ENCODE results near the gene STARD5. TPM values are rescaled to one million over a fixed set of nuclear protein-coding genes. Genes with fewer than 3 reads are reported as not detected.

Gene STARD5
- total RNA-seq, 6 experiments from 2014 or later, result 16.4 to 49.9 (median 19.7) TPM

GRCh38 chr15:81336568-81336967 lies 12.6 kb upstream of the STARD5 start:
- H3K27ac ChIP-seq, result no peak overlapping the region
- DNase-seq (no peak), ATAC-seq (peak; percentile 60 to 69 (median 66))
- no peak overlapping the region for H3K4me3 ChIP-seq
- 76% methylated on average over 4 of the region's 4 CpGs for WGBS (ENCODE audit: insufficient coverage, low coverage, low lambda C conversion rate, missing lambda C conversion rate)
- no peaks in the 10 kb centered on the region for H3K27me3 ChIP-seq
- peaks cover 0 to 22% (median 9%) of the 10 kb centered on the region in 4 donors for H3K4me1 ChIP-seq
- no peak for TF ChIP-seq POLR2A (IDR thresholded peaks at IDR 0.05)
- TF ChIP-seq CTCF (IDR thresholded peaks at IDR 0.05), result peak; percentile 10 to 39 (median 30)
- no peaks in the 10 kb centered on the region for H3K9me3 ChIP-seq
- intact Hi-C loops (cut with DNase I), result loop anchor here in 1 of 2 donors (10.0 kb wide), 1 partner anchor 62 kb away; no protein-coding TSS in a partner anchor
- H3K36me3 ChIP-seq, result no peaks in the 10 kb centered on the region

- Histone ChIP-seq H3K9me3 (no peaks in the 10 kb centered on the region), H3K27me3 (no peaks in the 10 kb centered on the region), H3K4me1 (peaks cover 0 to 22% (median 9%) of the 10 kb centered on the region in 4 donors), H3K36me3 (no peaks in the 10 kb centered on the region), H3K4me3 (no peak overlapping the region), H3K27ac (no peak overlapping the region)
- WGBS (ENCODE audit: insufficient coverage, low coverage, low lambda C conversion rate, missing lambda C conversion rate), result 87% methylated on average over 4 of the region's 4 CpGs
- ATAC-seq (no peak), DNase-seq (no peak)
- intact Hi-C loops (cut with DNase I), result loop anchor here in 1 of 2 donors (10.0 kb wide), 1 partner anchor 61 kb away; no protein-coding TSS in a partner anchor
- no peak for TF ChIP-seq CTCF (IDR thresholded peaks at IDR 0.05)
- TF ChIP-seq POLR2A (IDR thresholded peaks at IDR 0.05), result no peak
These were observed 11.7 kb upstream of the STARD5 start for GRCh38 chr15:81335631-81336030.

- Histone ChIP-seq H3K27ac (no peak overlapping the region), H3K4me3 (no peak overlapping the region), H3K9me3 (no peaks in the 10 kb centered on the region), H3K36me3 (no peaks in the 10 kb centered on the region), H3K27me3 (no peaks in the 10 kb centered on the region), H3K4me1 (peaks cover 0 to 22% (median 9%) of the 10 kb centered on the region in 4 donors)
- TF ChIP-seq POLR2A (IDR thresholded peaks at IDR 0.05), result no peak
- DNase-seq (no peak), ATAC-seq (no peak)
- intact Hi-C loops (cut with DNase I), result loop anchor here in 1 of 2 donors (10.0 kb wide), 1 partner anchor 60 kb away; no protein-coding TSS in a partner anchor
- 81% methylated on average over 3 of the region's 10 CpGs for WGBS (ENCODE audit: insufficient coverage, low coverage, low lambda C conversion rate, missing lambda C conversion rate)
These were observed 11.0 kb upstream of the STARD5 start for GRCh38 chr15:81334768-81335435.

GRCh38 chr15:81333363-81333762 lies 9.4 kb upstream of the STARD5 start:
- no peak overlapping the region for H3K4me3 ChIP-seq
- WGBS (ENCODE audit: insufficient coverage, low coverage, low lambda C conversion rate, missing lambda C conversion rate), result 100% methylated on average over 1 of the region's 3 CpGs
- peaks cover 0 to 22% (median 9%) of the 10 kb centered on the region in 4 donors for H3K4me1 ChIP-seq
- DNase-seq (no peak), ATAC-seq (no peak)
- no peak overlapping the region for H3K27ac ChIP-seq
- TF ChIP-seq POLR2A (IDR thresholded peaks at IDR 0.05) (no peak), CTCF (IDR thresholded peaks at IDR 0.05) (no peak)
- H3K27me3 ChIP-seq, result no peaks in the 10 kb centered on the region
- no peaks in the 10 kb centered on the region for H3K36me3 ChIP-seq
- H3K9me3 ChIP-seq, result no peaks in the 10 kb centered on the region
- intact Hi-C loops (cut with DNase I), result loop anchor here in 1 of 2 donors (10.0 kb wide), 1 partner anchor 59 kb away; no protein-coding TSS in a partner anchor

- DNase-seq, result no peak
- Histone ChIP-seq H3K4me3 (no peak overlapping the region), H3K4me1 (peaks cover 0 to 22% (median 9%) of the 10 kb centered on the region in 4 donors), H3K9me3 (no peaks in the 10 kb centered on the region), H3K27ac (no peak overlapping the region), H3K36me3 (no peaks in the 10 kb centered on the region), H3K27me3 (no peaks in the 10 kb centered on the region)
- intact Hi-C loops (cut with DNase I), result loop anchor here in 1 of 2 donors (10.0 kb wide), 1 partner anchor 58 kb away; no protein-coding TSS in a partner anchor
- no peak for ATAC-seq
- no CpG with 5 or more reads among the region's 12 CpGs for WGBS (ENCODE audit: insufficient coverage, low coverage, low lambda C conversion rate, missing lambda C conversion rate)
- TF ChIP-seq POLR2A (IDR thresholded peaks at IDR 0.05) (no peak), CTCF (IDR thresholded peaks at IDR 0.05) (no peak)
These were observed 8.4 kb upstream of the STARD5 start for GRCh38 chr15:81332326-81332725.
